Erythroblast (primary cell): ENCODE results near the gene NUP58.
A peak's percentile ranks its signal among the peaks of the same experiment; 100 is the strongest.

ENCODE experiments used
- GATA1 ChIP-seq: IDR thresholded peaks from 2 replicates; pipeline ENCODE4 v1.6.1; 2011; ENCODE audit warnings: low read depth, mild to moderate bottlenecking, control low read depth, low read length, moderate library complexity
- POLR2A ChIP-seq: IDR thresholded peaks from 2 replicates; pipeline ENCODE4 v1.6.1; 2011; ENCODE audit warnings: mild to moderate bottlenecking, low read length

GRCh38 chr13:25286969-25287961, 14.2 kb upstream of the NUP58 start, which contains the start of gene MTMR6:
- peak; percentile 63 for TF ChIP-seq POLR2A
- TF ChIP-seq GATA1, result no peak
